ENCODE results near the gene CAPN1. TPM values are rescaled to one million over a fixed set of nuclear protein-coding genes. Genes with fewer than 3 reads are reported as not detected.

The CAPN1 gene
- total and polyA plus RNA-seq, 2 of the 13 experiments (the other 11 are each of a cell fraction or from before 2014, with no cell fraction given): 57.3 to 82.6 TPM

DNA sequence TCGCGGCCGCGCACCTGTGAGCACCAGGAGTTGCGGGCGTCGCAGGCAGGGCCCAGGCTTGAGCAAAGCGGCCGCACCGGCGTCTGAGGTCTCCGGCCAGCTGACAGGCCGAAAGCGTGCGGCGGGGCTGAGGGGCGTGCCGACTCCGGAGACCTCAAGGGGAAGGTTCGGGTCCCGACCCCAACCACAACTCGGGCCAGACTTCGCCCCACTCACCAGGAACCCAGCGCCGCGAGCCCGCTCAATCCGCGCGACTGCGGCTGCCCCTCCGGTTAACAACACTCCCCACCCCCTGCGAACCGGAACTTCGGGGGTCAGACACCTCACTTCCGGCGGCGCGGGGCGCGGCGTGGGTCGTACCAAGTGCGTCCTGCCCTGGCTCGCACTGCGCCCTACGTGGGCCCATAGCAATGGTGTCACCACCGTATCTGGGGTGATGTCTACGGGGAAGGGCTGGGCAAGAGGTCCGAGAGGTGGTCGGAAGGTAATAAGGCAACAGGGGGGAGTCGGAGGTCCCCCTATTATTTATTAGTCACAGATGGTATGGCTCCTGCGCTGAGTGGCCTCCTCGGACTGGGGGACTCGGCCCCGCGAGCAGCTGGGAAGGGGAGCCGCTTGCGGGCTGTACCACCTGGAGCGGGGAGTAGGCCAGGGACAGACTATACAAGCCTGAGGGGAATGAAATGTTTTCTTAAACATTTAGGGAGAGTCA, 47.3 kb upstream of the CAPN1 start, which contains the start of gene SYVN1 (continued):
- TF ChIP-seq GLI4 (CRISPR knock-in tag; IDR thresholded peaks at IDR 0.05; ENCODE audit: borderline replicate concordance) (no peak; the same call in 1 of the 2 replicates), PCBP1 (IDR thresholded peaks at IDR 0.05; ENCODE audit: borderline replicate concordance, low read depth, low read length) (0 out of 2 replicates have a peak, but pooled peaks have one; percentile 24), CC2D1A (CRISPR knock-in tag; IDR thresholded peaks at IDR 0.05) (no peak), PAWR (CRISPR knock-in tag; IDR thresholded peaks at IDR 0.05; ENCODE audit: borderline replicate concordance) (0 out of 2 replicates have a peak, but pooled peaks have one; percentile 62), FLYWCH1 (CRISPR knock-in tag; IDR thresholded peaks at IDR 0.05) (no peak), ATM (IDR thresholded peaks at IDR 0.05; ENCODE audit: borderline replicate concordance) (no peak), GFI1 (CRISPR knock-in tag; IDR thresholded peaks at IDR 0.05; ENCODE audit: borderline replicate concordance) (0 out of 2 replicates have a peak, but pooled peaks have one; percentile 34), ZC3H13 (CRISPR knock-in tag; IDR thresholded peaks at IDR 0.05) (peak; percentile 58; the same call in 1 of the 2 replicates), TCF12 (IDR thresholded peaks at IDR 0.05) (no peak), TCF12 (CRISPR knock-in tag; IDR thresholded peaks at IDR 0.05) (no peak), ZNF780A (CRISPR knock-in tag; IDR thresholded peaks at IDR 0.05) (0 out of 2 replicates have a peak, but pooled peaks have one; percentile 11), POLR2AphosphoS2 (IDR thresholded peaks at IDR 0.05; ENCODE audit: low read depth, low read length) (peak; percentile 80; the same call in 1 of the 2 replicates), ERF (CRISPR knock-in tag; IDR thresholded peaks at IDR 0.05) (peak; percentile 85), SOX5 (CRISPR knock-in tag; IDR thresholded peaks at IDR 0.05; ENCODE audit: borderline replicate concordance) (no peak; the same call in 1 of the 2 replicates), TBL1XR1 (IDR thresholded peaks at IDR 0.05; ENCODE audit: borderline replicate concordance, low read length, partially characterized antibody) (peak; percentile 43)
- TF ChIP-seq, protein P1, sequence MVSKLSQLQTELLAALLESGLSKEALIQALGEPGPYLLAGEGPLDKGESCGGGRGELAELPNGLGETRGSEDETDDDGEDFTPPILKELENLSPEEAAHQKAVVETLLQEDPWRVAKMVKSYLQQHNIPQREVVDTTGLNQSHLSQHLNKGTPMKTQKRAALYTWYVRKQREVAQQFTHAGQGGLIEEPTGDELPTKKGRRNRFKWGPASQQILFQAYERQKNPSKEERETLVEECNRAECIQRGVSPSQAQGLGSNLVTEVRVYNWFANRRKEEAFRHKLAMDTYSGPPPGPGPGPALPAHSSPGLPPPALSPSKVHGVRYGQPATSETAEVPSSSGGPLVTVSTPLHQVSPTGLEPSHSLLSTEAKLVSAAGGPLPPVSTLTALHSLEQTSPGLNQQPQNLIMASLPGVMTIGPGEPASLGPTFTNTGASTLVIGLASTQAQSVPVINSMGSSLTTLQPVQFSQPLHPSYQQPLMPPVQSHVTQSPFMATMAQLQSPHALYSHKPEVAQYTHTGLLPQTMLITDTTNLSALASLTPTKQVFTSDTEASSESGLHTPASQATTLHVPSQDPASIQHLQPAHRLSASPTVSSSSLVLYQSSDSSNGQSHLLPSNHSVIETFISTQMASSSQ (IDR thresholded peaks at IDR 0.05; ENCODE audit: low read depth): peak; percentile 8; the same call in 1 of the 2 replicates
- TF ChIP-seq, protein P1 (CRISPR knock-in tag; IDR thresholded peaks at IDR 0.05; ENCODE audit: borderline replicate concordance): peak; percentile 70; the same call in 1 of the 2 replicates
- TF ChIP-seq, protein P2, sequence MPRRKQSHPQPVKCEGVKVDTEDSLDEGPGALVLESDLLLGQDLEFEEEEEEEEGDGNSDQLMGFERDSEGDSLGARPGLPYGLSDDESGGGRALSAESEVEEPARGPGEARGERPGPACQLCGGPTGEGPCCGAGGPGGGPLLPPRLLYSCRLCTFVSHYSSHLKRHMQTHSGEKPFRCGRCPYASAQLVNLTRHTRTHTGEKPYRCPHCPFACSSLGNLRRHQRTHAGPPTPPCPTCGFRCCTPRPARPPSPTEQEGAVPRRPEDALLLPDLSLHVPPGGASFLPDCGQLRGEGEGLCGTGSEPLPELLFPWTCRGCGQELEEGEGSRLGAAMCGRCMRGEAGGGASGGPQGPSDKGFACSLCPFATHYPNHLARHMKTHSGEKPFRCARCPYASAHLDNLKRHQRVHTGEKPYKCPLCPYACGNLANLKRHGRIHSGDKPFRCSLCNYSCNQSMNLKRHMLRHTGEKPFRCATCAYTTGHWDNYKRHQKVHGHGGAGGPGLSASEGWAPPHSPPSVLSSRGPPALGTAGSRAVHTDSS (CRISPR knock-in tag; conservative IDR thresholded peaks at IDR 0.05): no peak
